ENCODE measurements around the gene OLFML2A.
A peak's percentile ranks its signal among the peaks of the same experiment; 100 is the strongest.
"Not testable (repeated sequence)": the region's sequence is repeated elsewhere in the genome, so short reads cannot be mapped to it uniquely, and the experiment has no call there.

Gene OLFML2A

DNA sequence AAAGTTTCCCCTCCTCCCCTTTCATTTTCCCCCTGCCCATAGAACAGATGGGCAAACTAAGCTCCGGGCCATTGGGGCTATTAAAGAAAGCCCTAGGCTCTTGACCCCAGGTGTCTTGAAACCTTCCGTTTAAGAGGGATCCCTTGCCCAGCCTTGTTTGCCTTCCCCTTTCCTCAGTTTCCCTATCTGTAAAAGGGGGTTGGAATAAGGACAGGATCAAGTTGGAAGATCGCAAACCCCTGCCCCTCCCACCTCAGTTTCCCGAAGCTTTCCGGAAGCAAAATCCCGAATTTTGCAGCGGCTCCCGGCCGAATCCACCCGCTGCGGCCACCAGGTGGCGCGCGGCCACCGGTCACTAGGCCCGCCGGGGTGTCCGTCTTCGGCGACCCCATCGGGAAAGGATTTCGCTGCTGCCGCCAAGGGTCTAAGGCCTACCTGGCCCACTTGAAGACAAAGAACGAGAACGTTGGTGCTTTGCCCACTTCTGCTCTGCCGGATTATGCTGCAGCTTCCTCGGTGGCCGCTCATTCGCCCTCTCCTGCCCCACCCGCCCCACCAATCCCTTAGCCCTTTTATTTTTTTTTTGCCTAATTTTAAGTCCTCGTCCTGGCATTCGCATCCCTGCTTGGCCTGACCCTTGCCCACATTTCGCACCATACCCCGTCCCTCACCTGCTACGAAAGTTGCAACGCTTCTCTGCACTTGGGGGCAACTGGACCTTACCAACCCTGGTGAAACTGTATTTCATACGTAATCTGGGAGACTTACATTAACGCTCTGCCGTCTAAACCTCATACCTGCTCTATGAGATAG is 4.9 kb upstream of the OLFML2A start:
- peak; percentile 78 for DNase-seq
- in situ Hi-C loops (cut with HindIII; ENCODE audit: low pct_ligation_motif_present, low pct_unique_long_range_greater_than_20kb, low sequenced_read_pairs), result no loop called here

DNA sequence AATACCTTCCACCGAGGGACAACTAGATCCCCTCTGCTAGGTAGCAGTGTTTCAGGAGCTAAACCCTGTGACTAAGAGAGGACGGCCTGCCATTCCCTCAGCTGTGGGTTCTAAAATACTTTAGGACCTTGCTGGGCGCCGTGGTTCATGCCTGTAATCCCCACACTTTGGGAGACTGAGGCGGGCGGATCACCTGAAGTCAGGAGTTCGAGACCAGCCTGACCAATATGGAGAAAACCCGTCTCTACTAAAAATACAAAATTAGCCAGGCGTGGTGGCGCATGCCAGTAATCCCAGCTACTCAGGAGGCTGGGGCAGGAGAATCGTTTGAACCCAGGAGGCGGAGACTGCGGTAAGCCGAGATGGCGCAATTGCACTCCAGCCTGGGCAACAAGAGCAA is 4.1 kb upstream of the OLFML2A start:
- in situ Hi-C loops (cut with HindIII; ENCODE audit: low pct_ligation_motif_present, low pct_unique_long_range_greater_than_20kb, low sequenced_read_pairs); DNase-seq: not testable (repeated sequence)

DNA sequence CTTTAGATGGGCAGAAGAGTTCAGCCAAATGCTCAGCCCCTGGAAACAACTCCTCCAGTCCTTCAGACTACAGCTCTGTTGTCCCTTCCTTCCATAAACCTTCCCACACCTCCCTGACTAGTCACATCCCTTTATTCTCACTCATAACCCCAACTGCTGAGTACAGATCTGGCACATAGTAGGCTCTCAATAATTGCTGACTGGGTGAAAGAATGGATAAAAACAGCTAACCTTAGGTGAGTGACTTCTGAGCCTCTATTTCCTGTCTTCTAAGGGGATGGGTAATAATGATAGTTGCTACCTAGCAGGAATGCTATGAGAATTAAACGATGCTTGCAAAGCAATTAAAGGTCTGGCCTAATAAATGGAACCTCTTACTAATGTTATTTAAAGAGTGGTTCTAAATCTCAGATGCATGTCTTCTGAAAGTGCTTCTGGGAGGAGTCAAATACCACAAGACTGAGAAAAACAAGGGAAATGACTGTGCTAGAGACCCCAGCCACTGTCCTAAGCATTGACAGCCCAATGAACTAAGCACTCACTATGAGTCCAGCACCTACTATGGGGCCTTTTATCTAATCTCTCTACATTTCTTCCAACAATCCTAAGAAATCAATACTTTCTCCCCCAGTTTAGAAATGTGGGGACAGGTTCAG is 3.3 kb upstream of the OLFML2A start:
- in situ Hi-C loops (cut with HindIII; ENCODE audit: low pct_ligation_motif_present, low pct_unique_long_range_greater_than_20kb, low sequenced_read_pairs), result no loop called here

DNA sequence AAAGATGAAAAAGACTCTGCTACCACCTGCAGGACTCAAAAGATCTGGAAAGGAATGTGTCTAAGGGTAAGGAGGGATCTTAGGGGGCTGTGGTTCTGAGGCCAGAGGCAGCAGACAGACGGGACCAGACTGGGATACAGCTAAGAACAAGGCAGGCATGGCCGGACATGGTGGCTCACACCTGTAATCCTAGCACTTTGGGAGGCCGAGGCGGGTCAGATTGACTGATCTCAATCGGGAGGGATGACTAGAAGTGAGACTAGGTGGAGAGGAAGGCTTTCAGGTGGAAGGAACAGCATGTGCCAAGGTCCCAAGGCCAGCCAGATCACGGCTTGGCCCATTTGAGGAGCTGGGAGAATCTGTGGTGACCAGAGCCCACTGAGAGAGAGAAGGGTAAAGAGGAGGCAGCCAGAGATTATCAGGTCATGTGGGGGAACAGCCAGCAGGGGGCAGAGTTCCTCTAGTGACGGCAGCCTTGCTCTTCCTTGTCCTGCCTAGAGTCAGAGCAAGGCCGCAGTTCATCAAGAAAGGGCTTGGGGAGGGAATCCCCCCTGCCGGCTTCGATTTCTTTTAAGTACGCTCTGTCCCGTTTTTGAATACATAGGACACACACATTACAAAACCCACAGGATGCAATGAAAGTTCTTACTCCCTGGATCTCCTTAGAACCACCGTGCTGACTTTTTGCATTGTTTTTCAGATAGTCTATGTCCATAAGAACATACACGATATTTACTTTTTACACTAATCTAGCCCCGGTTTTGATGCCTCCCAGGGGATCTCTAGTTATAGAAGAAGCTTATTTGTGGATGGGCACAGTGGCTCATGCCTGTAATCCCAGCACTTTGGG is 2.6 kb upstream of the OLFML2A start:
- in situ Hi-C loops (cut with HindIII; ENCODE audit: low pct_ligation_motif_present, low pct_unique_long_range_greater_than_20kb, low sequenced_read_pairs), result no loop called here
- peak; percentile 70 for DNase-seq

More for the DNA sequence above, 3.3 kb upstream of the OLFML2A start:
- no peak for DNase-seq

DNA sequence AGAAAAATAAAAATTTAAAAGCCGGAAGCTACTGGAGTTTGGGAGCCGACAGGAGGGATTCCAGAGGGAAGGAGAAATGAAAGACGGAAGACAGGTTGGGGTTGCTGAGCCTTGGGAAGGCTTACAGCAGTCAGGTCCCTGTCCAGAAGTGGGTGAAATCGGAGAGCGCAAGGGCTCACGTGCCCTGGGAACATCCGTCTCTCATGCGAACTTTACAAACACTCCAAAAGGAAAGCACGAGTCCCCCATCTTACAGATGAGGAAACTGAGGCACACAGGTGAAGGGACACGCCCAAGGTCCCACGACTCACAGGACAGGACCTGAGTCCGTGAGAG is 347 bp upstream of the OLFML2A start:
- DNase-seq, result no peak
- in situ Hi-C loops (cut with HindIII; ENCODE audit: low pct_ligation_motif_present, low pct_unique_long_range_greater_than_20kb, low sequenced_read_pairs), result no loop called here

DNA sequence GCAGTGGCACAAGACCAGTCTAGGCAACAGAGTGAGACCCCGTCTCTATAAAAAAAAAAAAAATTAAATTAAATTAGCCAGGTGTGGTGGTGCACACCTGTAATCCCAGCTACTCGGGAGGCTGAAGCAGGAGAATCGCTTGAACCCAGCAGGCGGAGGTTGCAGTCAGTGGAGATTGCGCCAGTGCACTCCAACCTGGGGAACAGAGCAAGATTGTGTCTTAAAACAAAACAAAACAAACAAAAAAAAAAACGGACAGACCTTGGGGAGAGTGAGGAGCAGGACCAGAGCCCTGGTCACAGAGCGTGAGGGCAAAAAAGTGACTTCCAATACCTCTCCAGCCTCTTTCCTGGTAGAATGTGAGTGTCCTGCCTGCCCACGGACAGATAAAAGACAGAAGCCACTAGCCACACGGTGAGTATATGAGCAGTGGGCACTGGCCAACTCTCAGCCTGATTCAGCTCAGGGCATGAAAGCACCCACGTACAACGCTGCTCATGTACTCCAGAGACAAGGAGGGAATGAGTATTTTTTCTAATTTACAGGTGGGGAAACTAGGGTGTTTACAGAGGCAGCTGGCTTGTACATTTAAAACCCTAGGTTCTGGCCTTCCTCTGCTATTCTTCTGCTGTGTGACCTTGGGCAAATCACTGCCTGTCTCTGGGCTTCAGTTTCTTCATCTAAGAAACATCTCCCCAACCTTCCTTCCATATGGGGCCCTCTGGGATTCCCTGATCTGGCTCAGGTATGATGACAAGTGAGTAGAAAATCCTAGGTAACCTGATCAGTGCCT is 1.8 kb downstream of the OLFML2A start:
- in situ Hi-C loops (cut with HindIII; ENCODE audit: low pct_ligation_motif_present, low pct_unique_long_range_greater_than_20kb, low sequenced_read_pairs), result no loop called here
- DNase-seq, result no peak

DNA sequence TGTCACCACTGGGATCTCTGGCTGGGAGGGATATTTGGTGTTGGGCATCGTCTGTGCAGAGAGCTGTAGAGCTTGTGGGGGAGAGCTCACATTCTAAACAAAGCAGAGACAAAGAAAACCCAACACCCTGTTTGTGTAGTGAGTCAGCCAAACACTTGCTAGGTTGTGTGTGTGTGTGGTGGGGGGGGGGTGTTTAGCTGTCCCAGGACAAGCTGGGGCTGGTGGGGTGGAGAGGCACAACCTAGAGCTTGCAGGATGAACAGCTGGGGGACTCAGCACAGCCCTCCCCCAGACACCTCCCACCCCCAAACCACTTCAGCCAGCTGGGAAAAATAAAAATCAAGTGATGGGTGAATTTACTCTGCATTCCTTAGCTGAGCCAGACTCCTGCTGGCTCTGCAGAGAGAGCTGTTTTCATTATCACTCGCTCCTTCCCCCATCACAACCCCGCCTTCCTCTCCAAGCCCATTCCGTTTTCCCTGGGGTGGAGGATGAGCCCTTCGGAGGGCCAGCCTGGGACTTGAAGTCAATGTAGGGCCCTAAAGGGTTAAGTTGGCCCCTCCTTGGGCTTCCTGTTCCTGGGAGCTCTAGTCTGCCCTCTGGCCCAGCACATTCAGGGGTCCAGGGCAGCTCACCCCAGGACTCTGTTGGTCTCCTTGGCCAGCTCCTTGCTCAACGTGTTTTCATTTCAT is 2.6 kb downstream of the OLFML2A start:
- no peak for DNase-seq

DNA sequence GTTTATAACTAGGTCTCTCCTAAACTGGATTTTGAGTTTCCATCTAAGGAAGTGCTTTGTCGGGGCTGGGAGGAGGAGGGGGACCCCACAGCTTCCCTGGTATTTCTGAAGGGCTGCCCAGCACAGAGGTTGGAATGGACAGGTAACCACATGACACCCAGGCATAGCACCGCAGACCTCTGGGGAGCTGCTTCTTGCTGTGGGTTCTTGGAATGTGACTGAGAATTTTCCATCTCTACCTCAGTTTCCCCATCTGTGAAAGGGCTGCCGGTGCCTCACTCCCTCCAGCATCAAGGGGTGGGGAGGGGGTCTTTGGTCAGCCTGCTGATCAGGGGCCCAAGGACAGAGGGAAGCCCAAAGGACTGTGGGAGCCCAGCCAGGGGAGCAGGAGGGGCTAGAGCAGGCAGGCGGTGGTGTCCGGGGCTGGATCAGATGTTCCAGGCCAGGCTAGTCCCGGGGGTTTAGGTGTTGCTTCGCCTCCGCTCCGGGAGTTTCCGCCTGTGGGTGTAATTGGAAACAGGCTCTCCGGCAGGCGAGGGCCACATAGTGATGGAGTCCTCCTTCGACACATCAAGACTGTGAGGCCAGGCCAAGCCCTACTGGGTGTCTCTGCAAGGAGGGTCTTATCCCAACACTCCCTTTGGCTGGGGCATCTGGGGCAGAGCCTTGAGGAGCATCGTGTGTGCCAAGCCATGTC is 3.3 kb downstream of the OLFML2A start:
- in situ Hi-C loops (cut with HindIII; ENCODE audit: low pct_ligation_motif_present, low pct_unique_long_range_greater_than_20kb, low sequenced_read_pairs), result no loop called here
- DNase-seq, result no peak

More for the DNA sequence above, 2.6 kb downstream of the OLFML2A start:
- in situ Hi-C loops (cut with HindIII; ENCODE audit: low pct_ligation_motif_present, low pct_unique_long_range_greater_than_20kb, low sequenced_read_pairs), result no loop called here

DNA sequence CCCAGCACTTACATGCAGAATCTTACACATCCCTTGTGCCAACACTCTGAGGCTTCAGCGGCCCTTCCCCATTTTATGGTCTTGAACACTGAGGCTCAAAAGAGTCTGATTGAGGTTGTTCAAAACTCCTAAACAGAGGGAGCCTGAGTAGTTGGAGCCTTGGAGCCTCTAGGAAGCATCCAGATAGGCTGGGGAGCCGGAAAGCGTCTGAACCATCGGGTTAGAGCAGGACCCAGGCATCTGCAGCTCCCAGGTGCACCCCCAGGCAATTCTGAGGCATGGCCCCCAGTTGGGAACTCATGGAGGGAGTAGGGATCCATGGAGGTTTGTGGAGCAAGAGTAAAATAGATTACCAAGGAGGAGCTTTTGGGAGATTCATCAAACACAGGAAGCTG is 3.8 kb downstream of the OLFML2A start:
- in situ Hi-C loops (cut with HindIII; ENCODE audit: low pct_ligation_motif_present, low pct_unique_long_range_greater_than_20kb, low sequenced_read_pairs), result no loop called here
- no peak for DNase-seq

DNA sequence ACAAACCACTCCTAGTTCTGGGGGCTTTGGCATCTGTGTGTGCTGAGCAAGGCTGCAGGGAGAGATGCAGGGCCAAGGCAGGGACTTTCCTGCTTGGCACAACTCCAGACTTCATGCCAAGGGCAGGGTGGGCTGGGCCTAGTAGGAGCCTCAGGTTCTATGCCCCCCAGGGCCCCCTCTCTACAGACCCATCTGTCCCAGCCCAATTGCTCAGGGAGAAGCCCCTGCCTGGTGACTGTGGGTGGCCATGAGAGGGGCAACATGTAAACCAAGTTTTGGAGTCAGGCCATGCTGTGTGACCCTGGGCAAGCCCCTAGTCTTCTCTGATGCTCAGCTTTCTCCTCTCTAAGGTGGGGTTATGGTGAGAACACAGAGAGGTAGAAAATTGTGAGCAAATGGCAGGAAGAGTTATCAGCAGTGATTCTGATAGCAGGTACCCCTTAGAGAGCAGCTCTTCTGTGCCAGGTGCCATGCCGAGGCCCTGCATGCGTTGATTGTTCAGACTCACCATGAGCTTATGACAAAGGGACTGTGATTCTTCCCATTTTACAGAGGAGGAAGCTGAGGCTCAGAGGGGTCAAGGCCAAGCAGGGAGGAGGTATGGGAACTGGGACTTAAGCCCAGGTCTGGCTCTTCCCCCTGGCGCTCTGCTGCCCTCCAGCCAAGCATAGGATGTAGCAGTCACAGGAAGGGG is 5.2 kb downstream of the OLFML2A start:
- in situ Hi-C loops (cut with HindIII; ENCODE audit: low pct_ligation_motif_present, low pct_unique_long_range_greater_than_20kb, low sequenced_read_pairs), result no loop called here

DNA sequence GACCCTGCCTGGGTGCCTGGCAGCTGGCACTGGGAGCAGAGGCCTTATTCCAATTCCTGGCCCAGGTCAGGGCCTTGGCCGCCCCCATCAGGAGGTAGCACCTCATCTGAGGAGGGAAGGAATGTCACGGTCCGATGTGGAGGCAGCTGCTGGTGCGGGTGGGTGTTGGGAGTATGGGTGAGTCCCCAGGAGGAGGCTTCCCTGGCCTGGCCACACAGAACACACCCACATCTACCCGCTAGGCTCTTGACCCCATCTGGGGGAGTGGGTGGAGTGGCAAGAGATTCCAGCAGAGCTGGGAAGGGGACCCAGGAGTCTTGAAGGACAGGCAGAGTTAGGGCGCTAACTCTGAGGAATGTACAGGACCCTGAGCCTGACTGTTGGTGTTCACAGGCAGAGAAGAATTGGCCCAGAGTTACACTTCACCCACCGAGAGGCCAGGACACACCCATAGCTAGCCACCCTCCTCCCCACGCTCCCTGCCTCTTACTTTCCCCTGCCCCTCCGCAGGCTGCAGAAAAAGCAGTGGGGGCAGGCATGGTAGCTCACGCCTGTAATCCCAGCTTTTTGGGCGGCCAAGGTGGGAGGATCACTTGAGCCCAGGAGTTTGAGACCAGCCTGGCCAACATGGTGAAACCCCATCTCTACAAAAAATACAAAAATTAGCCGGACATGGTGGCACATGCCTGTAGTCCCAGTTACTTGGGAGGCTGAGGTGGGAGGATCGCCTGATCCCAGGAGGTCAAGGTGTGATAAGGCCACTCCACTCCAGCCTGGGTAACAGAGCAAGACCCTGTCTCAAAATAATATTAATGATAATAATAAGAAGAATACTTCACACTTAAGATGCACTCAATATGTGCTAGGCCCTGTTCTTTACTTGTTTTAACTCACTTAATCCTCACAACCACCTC is 6.0 kb downstream of the OLFML2A start:
- DNase-seq, result no peak
- in situ Hi-C loops (cut with HindIII; ENCODE audit: low pct_ligation_motif_present, low pct_unique_long_range_greater_than_20kb, low sequenced_read_pairs), result no loop called here

More for the DNA sequence above, 5.2 kb downstream of the OLFML2A start:
- DNase-seq, result no peak

DNA sequence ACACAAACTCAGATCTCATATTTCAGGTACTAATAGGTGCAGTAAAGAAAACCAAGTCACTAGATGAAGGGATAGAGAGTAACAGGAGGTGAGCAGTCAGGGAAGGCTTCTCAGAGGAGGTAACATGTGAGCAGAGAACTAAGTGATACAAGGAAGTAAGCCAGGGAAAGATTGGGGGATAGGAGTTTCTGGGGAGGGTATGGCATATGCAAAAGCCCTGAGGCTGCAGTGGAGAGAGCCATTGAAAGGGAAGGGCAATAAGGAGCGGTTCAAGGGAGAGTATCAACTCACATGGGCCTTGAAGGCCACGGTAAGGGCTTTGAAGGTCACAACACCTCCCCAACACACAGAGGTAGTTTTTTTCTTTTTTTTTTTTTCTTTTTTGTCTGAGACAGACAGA is 6.9 kb downstream of the OLFML2A start:
- DNase-seq, result no peak
- in situ Hi-C loops (cut with HindIII; ENCODE audit: low pct_ligation_motif_present, low pct_unique_long_range_greater_than_20kb, low sequenced_read_pairs), result no loop called here

DNA sequence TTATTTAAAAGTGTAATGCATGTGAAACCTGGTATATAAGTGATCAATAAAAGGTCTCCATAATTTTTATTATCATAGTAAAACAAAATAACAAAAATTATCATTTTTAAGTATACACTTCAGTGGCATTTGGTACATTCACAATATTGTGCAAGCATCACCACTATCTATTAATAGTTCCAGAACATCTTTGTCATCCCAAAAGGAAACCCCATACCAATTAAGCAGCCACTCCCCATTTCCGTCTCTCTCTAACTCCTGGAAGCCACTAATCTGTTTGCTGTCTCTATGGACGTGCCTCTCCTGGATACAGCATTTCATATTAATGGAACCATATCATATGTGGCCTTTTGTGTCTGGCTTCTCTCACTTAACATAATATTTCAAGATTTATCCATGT is 7.6 kb downstream of the OLFML2A start:
- in situ Hi-C loops (cut with HindIII; ENCODE audit: low pct_ligation_motif_present, low pct_unique_long_range_greater_than_20kb, low sequenced_read_pairs), result no loop called here
- no peak for DNase-seq

DNA sequence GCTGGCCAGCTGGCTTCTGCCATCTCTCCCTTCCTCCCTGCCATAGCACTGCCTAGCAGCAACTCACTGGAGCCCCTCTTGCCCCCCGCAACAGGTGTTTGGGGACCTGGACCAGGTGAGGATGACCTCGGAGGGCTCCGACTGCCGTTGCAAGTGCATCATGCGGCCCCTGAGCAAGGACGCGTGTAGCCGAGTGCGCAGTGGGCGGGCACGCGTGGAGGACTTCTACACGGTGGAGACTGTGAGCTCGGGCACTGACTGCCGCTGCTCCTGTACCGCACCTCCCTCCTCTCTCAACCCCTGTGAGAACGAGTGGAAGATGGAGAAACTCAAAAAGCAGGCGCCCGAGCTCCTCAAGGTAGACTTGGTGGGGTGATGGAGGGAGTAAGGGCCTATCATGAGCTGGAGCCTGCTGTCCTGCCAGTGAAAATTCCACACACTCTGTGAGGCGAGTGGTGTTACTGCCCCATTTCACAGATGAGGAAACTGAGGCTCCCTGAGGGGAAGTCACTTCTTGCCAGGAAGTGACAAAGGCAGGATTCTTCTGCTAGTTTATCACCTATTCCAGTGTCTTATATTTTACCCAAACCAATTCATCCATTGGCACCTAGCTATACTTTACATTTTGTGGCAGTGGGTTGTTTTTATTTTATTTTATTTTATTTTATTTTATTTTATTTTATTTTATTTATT is 10.1 kb downstream of the OLFML2A start:
- in situ Hi-C loops (cut with HindIII; ENCODE audit: low pct_ligation_motif_present, low pct_unique_long_range_greater_than_20kb, low sequenced_read_pairs), result no loop called here

DNA sequence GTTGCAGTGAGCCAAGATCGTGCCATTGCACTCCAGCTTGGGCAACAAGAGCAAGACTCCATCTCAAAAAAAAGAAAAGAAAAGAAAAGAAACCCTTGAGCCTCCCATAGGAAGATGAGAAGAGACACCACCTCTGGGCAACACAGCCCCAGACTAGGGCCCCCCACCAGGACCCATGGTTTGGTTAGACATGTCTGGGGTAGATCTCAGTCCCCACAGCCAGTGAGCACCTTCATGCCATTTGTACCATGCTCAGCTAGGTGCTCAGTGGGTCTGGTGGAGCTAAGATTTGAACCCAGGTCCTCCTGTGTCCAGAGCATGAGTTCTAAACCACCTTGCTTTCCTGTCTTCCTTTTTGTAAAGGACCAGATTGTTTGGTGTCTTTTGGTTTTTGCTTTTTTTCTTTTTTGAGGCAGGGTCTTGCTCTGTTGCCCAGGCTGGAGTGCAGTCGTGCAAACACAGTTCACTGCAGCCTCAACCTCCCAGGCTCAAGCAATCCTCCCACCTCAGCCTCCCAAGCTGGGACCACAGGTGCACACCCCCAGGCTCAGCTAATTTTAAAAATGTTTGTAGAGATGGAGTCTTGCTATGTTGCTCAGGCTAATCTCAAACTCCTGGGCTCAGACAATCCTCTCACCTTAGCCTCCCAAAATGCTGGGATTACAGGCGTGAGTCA is 11.7 kb downstream of the OLFML2A start:
- DNase-seq, result no peak
- in situ Hi-C loops (cut with HindIII; ENCODE audit: low pct_ligation_motif_present, low pct_unique_long_range_greater_than_20kb, low sequenced_read_pairs), result no loop called here

More for the DNA sequence above, 10.1 kb downstream of the OLFML2A start:
- no peak for DNase-seq

All from ACHN (cell line).